ENCODE results near the gene STEAP2. TPM values are rescaled to one million over a fixed set of nuclear protein-coding genes. Genes with fewer than 3 reads are reported as not detected.

The STEAP2 gene
- total and polyA plus RNA-seq, 9 donors: 1.9 to 7.1 (median 3.0) TPM

- no peaks in the 10 kb centered on the region for H3K9me3 ChIP-seq (replicated peaks; ENCODE audit: control insufficient read depth, low read depth, low read length)
- H3K4me1 ChIP-seq (ENCODE audit: control insufficient read depth, insufficient read depth, low read length): no peaks in the 10 kb centered on the region
- H3K27ac ChIP-seq (ENCODE audit: low read length): no peak overlapping the region
- no peak overlapping the region for H3K4me3 ChIP-seq (ENCODE audit: low read length)
- WGBS (ENCODE audit: insufficient coverage): no CpG with 5 or more reads among the region's 3 CpGs
- DNase-seq: no peak
- no peaks in the 10 kb centered on the region for H3K36me3 ChIP-seq (ENCODE audit: control insufficient read depth, insufficient read depth, low read length)
- H3K27me3 ChIP-seq (ENCODE audit: control insufficient read depth, insufficient read depth, low read length): no peaks in the 10 kb centered on the region
These were observed 19.8 kb downstream of the STEAP2 start for GRCh38 chr7:90231304-90231703.

- DNase-seq: peak; percentile 68
These were observed 20.9 kb downstream of the STEAP2 start for GRCh38 chr7:90232430-90232829.

GRCh38 chr7:90233569-90233968 lies 22.0 kb downstream of the STEAP2 start:
- no CpG with 5 or more reads among the region's 6 CpGs for WGBS (ENCODE audit: insufficient coverage)

More at GRCh38 chr7:90232430-90232829, 20.9 kb downstream of the STEAP2 start:
- no peaks in the 10 kb centered on the region for H3K9me3 ChIP-seq (replicated peaks; ENCODE audit: control insufficient read depth, low read depth, low read length)
- no peak overlapping the region for H3K4me3 ChIP-seq (ENCODE audit: low read length)
- no CpG with 5 or more reads among the region's 5 CpGs for WGBS (ENCODE audit: insufficient coverage)
- H3K27ac ChIP-seq (ENCODE audit: low read length): no peak overlapping the region
- no peaks in the 10 kb centered on the region for H3K36me3 ChIP-seq (ENCODE audit: control insufficient read depth, insufficient read depth, low read length)
- no peaks in the 10 kb centered on the region for H3K27me3 ChIP-seq (ENCODE audit: control insufficient read depth, insufficient read depth, low read length)
- peaks cover 2% of the 10 kb centered on the region for H3K4me1 ChIP-seq (ENCODE audit: control insufficient read depth, insufficient read depth, low read length)

DNA sequence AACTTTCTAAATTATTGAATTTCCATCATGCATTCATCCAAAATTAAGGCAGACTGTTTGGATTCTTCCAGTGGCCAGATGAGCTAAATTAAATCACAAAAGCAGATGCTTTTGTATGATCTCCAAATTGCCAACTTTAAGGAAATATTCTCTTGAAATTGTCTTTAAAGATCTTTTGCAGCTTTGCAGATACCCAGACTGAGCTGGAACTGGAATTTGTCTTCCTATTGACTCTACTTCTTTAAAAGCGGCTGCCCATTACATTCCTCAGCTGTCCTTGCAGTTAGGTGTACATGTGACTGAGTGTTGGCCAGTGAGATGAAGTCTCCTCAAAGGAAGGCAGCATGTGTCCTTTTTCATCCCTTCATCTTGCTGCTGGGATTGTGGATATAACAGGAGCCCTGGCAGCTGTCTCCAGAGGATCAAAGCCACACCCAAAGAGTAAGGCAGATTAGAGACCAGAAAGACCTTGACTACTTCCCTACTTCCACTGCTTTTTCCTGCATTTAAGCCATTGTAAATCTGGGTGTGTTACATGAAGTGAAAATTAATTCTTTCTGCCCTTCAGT lies 25.3 kb downstream of the STEAP2 start:
- DNase-seq: peak; percentile 90
- no peaks in the 10 kb centered on the region for H3K27me3 ChIP-seq (ENCODE audit: control insufficient read depth, insufficient read depth, low read length)
- WGBS (ENCODE audit: insufficient coverage): no CpG with 5 or more reads among the region's 1 CpG

More at GRCh38 chr7:90233569-90233968, 22.0 kb downstream of the STEAP2 start:
- no peaks in the 10 kb centered on the region for H3K27me3 ChIP-seq (ENCODE audit: control insufficient read depth, insufficient read depth, low read length)
- H3K27ac ChIP-seq (ENCODE audit: low read length): no peak overlapping the region
- no peak for DNase-seq
- peaks cover 2% of the 10 kb centered on the region for H3K4me1 ChIP-seq (ENCODE audit: control insufficient read depth, insufficient read depth, low read length)
- H3K4me3 ChIP-seq (ENCODE audit: low read length): no peak overlapping the region
- H3K9me3 ChIP-seq (replicated peaks; ENCODE audit: control insufficient read depth, low read depth, low read length): no peaks in the 10 kb centered on the region
- no peaks in the 10 kb centered on the region for H3K36me3 ChIP-seq (ENCODE audit: control insufficient read depth, insufficient read depth, low read length)

GRCh38 chr7:90238022-90238421 lies 26.5 kb downstream of the STEAP2 start:
- DNase-seq: no peak
- Histone ChIP-seq H3K4me3 (ENCODE audit: low read length) (no peak overlapping the region), H3K36me3 (ENCODE audit: control insufficient read depth, insufficient read depth, low read length) (no peaks in the 10 kb centered on the region), H3K9me3 (replicated peaks; ENCODE audit: control insufficient read depth, low read depth, low read length) (no peaks in the 10 kb centered on the region), H3K4me1 (ENCODE audit: control insufficient read depth, insufficient read depth, low read length) (peaks cover 2% of the 10 kb centered on the region), H3K27ac (ENCODE audit: low read length) (no peak overlapping the region), H3K27me3 (ENCODE audit: control insufficient read depth, insufficient read depth, low read length) (no peaks in the 10 kb centered on the region)
- WGBS (ENCODE audit: insufficient coverage): 100% methylated on average over 1 of the region's 2 CpGs

More for the DNA sequence above, 25.3 kb downstream of the STEAP2 start:
- no peaks in the 10 kb centered on the region for H3K36me3 ChIP-seq (ENCODE audit: control insufficient read depth, insufficient read depth, low read length)
- no peak overlapping the region for H3K4me3 ChIP-seq (ENCODE audit: low read length)
- H3K4me1 ChIP-seq (ENCODE audit: control insufficient read depth, insufficient read depth, low read length): peaks cover 2% of the 10 kb centered on the region
- H3K27ac ChIP-seq (ENCODE audit: low read length): peak overlapping the region; percentile 53
- no peaks in the 10 kb centered on the region for H3K9me3 ChIP-seq (replicated peaks; ENCODE audit: control insufficient read depth, low read depth, low read length)

DNA sequence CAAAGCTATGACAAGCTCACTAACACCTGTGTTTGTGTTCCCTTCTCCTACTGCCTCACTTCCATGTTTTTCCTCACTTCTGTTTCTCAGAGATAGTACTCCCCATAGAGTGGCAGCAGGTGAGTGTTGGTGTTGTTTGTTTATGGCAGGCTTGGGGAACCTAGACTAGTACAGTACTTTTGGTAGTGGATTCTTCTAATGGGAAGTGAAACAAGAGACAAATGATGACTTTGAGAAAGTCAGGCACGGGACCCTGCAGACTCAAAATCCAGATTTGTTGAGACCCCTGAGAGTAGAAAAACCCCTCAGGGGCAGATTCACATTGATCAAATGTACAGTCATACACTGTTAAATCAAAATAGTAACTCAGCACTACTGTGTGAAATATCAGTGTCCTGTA lies 27.0 kb downstream of the STEAP2 start:
- WGBS (ENCODE audit: insufficient coverage): no CpG with 5 or more reads among the region's 1 CpG
- no peak overlapping the region for H3K4me3 ChIP-seq (ENCODE audit: low read length)

DNA sequence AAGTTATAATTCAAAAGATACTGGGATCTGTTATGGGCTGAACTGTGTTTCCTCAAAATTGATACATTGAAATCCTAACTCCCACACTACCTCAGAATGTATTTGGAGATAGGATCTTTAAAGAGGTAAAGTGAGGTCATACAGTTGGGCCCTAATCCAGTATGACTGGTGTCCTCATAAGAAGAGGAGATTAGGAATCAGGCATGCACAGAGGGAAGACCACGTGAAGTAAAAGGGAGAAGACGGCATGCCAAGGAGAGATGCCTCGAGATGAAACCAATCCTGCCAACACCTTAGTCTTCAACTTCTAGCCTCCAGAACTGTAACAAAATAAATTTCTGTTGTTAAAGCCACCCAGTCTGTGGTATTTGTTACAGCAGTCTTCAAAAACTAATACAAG lies 27.5 kb downstream of the STEAP2 start:
- no peak overlapping the region for H3K27ac ChIP-seq (ENCODE audit: low read length)
- DNase-seq: no peak
- WGBS (ENCODE audit: insufficient coverage): no CpG with 5 or more reads among the region's 3 CpGs
- H3K27me3 ChIP-seq (ENCODE audit: control insufficient read depth, insufficient read depth, low read length): peaks cover under 1% of the 10 kb centered on the region
- peaks cover 2% of the 10 kb centered on the region for H3K4me1 ChIP-seq (ENCODE audit: control insufficient read depth, insufficient read depth, low read length)
- H3K36me3 ChIP-seq (ENCODE audit: control insufficient read depth, insufficient read depth, low read length): no peaks in the 10 kb centered on the region
- no peak overlapping the region for H3K4me3 ChIP-seq (ENCODE audit: low read length)
- no peaks in the 10 kb centered on the region for H3K9me3 ChIP-seq (replicated peaks; ENCODE audit: control insufficient read depth, low read depth, low read length)

More for the DNA sequence above, 27.0 kb downstream of the STEAP2 start:
- no peak overlapping the region for H3K27ac ChIP-seq (ENCODE audit: low read length)
- no peaks in the 10 kb centered on the region for H3K27me3 ChIP-seq (ENCODE audit: control insufficient read depth, insufficient read depth, low read length)
- no peak for DNase-seq
- H3K9me3 ChIP-seq (replicated peaks; ENCODE audit: control insufficient read depth, low read depth, low read length): no peaks in the 10 kb centered on the region
- H3K4me1 ChIP-seq (ENCODE audit: control insufficient read depth, insufficient read depth, low read length): peaks cover 2% of the 10 kb centered on the region
- H3K36me3 ChIP-seq (ENCODE audit: control insufficient read depth, insufficient read depth, low read length): no peaks in the 10 kb centered on the region

DNA sequence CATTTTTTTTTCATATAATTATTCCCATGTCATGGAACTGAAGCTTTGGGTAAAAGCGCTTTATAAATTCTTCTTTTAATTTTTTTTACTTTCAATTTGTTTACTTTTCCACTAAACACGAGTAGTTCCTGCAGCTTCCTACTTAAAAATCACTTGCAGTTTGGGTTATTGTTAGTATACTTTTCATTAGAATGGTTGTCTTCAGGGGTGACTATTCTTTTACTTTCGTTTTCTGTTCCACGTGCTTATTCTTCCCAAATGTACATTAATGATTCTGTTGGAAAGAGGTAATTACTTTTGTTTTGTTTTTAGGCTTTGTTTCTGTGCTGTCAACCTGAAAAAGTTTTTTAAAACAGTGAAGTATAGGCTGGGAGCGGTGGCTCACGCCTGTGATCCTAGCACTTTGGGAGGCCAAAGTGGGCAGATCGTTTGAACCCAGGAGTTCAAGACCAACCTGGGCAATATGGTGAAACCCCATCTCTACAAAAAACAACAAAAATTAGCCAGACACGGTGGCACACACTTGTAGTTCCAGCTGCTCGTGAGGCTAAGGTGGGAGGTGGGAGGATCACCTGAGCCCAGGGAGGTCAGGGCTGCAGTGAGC lies 28.2 kb downstream of the STEAP2 start:
- peaks cover 5% of the 10 kb centered on the region for H3K27me3 ChIP-seq (ENCODE audit: control insufficient read depth, insufficient read depth, low read length)
- peaks cover 6% of the 10 kb centered on the region for H3K4me1 ChIP-seq (ENCODE audit: control insufficient read depth, insufficient read depth, low read length)
- H3K4me3 ChIP-seq (ENCODE audit: low read length): no peak overlapping the region
- no peaks in the 10 kb centered on the region for H3K9me3 ChIP-seq (replicated peaks; ENCODE audit: control insufficient read depth, low read depth, low read length)
- no peak overlapping the region for H3K27ac ChIP-seq (ENCODE audit: low read length)
- H3K36me3 ChIP-seq (ENCODE audit: control insufficient read depth, insufficient read depth, low read length): no peaks in the 10 kb centered on the region
- no CpG with 5 or more reads among the region's 9 CpGs for WGBS (ENCODE audit: insufficient coverage)
- no peak for DNase-seq

DNA sequence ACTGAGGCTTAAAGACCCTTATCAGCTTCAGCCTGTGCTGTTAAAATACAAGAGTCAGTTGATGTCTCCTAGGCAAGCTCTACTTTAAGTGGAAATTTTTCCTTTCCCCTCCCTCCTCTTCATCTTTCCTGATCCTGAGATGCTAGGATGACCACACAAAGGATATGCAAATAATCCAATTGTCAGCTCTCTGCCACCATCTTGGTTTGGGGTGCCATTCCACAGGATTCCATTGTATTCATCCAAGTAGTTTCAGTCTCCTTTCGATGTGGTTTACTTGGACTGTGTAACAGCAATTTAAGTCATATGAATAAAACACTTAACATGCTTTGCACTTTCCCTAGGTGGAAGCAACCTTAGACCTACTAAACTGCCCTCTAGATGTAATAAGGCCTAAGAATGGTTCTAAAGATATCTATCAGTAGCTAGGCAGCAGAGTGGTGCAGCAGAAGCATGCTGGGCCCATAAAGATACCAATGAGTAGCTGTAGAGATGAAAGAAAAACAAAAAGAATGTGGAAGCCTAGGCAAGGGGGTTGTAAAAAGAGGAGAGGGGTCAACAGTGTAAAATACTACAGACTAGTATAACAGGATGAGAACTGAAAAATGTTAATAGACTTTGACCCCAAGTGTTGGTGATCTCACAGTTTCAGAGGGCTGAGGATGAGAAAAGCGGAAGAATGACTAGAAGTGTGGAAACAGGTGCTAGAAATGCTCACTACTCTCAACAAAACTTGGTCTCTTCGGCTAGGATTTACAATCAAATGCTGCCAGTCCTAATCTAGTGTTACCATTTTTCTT lies 31.0 kb downstream of the STEAP2 start:
- H3K4me1 ChIP-seq (ENCODE audit: control insufficient read depth, insufficient read depth, low read length): peaks cover 10% of the 10 kb centered on the region
- WGBS (ENCODE audit: insufficient coverage): no CpG with 5 or more reads among the region's 3 CpGs
- no peaks in the 10 kb centered on the region for H3K9me3 ChIP-seq (replicated peaks; ENCODE audit: control insufficient read depth, low read depth, low read length)
- H3K36me3 ChIP-seq (ENCODE audit: control insufficient read depth, insufficient read depth, low read length): no peaks in the 10 kb centered on the region
- H3K4me3 ChIP-seq (ENCODE audit: low read length): no peak overlapping the region
- peaks cover 5% of the 10 kb centered on the region for H3K27me3 ChIP-seq (ENCODE audit: control insufficient read depth, insufficient read depth, low read length)
- no peak for DNase-seq
- H3K27ac ChIP-seq (ENCODE audit: low read length): no peak overlapping the region

DNA sequence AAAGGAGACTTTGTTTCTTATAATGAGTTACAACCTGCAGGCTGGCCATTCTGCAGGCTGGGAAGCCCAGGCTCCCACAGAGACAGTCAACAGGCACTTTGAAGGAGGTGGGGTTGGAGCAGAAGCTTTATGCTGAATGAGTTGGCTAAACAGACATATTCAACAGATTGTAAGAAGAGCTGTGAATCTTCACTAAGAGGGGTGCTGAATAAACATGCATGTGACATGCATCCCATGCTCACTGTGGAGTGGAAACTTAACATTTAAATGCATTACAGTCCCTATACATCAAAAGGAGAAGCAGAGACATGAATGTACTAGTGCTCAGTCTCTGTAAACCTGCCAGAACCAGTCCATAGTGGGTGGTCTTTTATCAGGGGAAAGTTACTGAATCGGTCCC lies 32.0 kb downstream of the STEAP2 start:
- peaks cover 10% of the 10 kb centered on the region for H3K4me1 ChIP-seq (ENCODE audit: control insufficient read depth, insufficient read depth, low read length)
- no peak overlapping the region for H3K4me3 ChIP-seq (ENCODE audit: low read length)
- peaks cover 5% of the 10 kb centered on the region for H3K27me3 ChIP-seq (ENCODE audit: control insufficient read depth, insufficient read depth, low read length)
- DNase-seq: no peak
- no CpG with 5 or more reads among the region's 1 CpG for WGBS (ENCODE audit: insufficient coverage)
- no peak overlapping the region for H3K27ac ChIP-seq (ENCODE audit: low read length)
- H3K9me3 ChIP-seq (replicated peaks; ENCODE audit: control insufficient read depth, low read depth, low read length): no peaks in the 10 kb centered on the region
- H3K36me3 ChIP-seq (ENCODE audit: control insufficient read depth, insufficient read depth, low read length): no peaks in the 10 kb centered on the region

Measured in muscle of leg (tissue), 11 donors.